Measurements from ENCODE around the gene ESYT1.
A peak's percentile ranks its signal among the peaks of the same experiment; 100 is the strongest.

The ESYT1 gene

GRCh38 chr12:56127888-56128669, at the start of gene ESYT1:
TSS of gene ESYT1 (plus strand) at chr12:56128267. CDS start at chr12:56128320, 53 bp downstream.
- peak; percentile 100 for DNase-seq

GRCh38 chr12:56078427-56078826, 49.6 kb upstream of the ESYT1 start:
- no peak for DNase-seq

GRCh38 chr12:56078931-56079722, 48.9 kb upstream of the ESYT1 start:
- peak; percentile 38 for DNase-seq

GRCh38 chr12:56079723-56080555, 48.1 kb upstream of the ESYT1 start, which contains the start of gene ERBB3:
TSS of gene ERBB3 (plus strand) at chr12:56080165. CDS start at chr12:56080301, 136 bp downstream.
- DNase-seq = peak; percentile 76

GRCh38 chr12:56080556-56081138, 47.4 kb upstream of the ESYT1 start:
- DNase-seq = no peak

GRCh38 chr12:56081393-56082347, 46.4 kb upstream of the ESYT1 start:
- DNase-seq = no peak

- no peak for DNase-seq
Measured at GRCh38 chr12:56082382-56082781, 45.7 kb upstream of the ESYT1 start.

GRCh38 chr12:56082967-56083366, 45.1 kb upstream of the ESYT1 start:
- no peak for DNase-seq

- DNase-seq = peak; percentile 6
Measured at GRCh38 chr12:56084958-56085543, 43.0 kb upstream of the ESYT1 start.

- no peak for DNase-seq
Measured at GRCh38 chr12:56086096-56086495, 42.0 kb upstream of the ESYT1 start.

GRCh38 chr12:56086608-56087007, 41.5 kb upstream of the ESYT1 start:
- DNase-seq = no peak

- no peak for DNase-seq
Measured at GRCh38 chr12:56087220-56087619, 40.8 kb upstream of the ESYT1 start.

GRCh38 chr12:56097738-56098137, 30.3 kb upstream of the ESYT1 start:
- no peak for DNase-seq

- no peak for DNase-seq
Measured at GRCh38 chr12:56098592-56098991, 29.5 kb upstream of the ESYT1 start.

- no peak for DNase-seq
Measured at GRCh38 chr12:56099787-56100186, 28.3 kb upstream of the ESYT1 start.

- DNase-seq = no peak
Measured at GRCh38 chr12:56101045-56101444, 27.0 kb upstream of the ESYT1 start.

GRCh38 chr12:56102683-56103065, 25.4 kb upstream of the ESYT1 start:
- DNase-seq = no peak

GRCh38 chr12:56103066-56103711, 24.9 kb upstream of the ESYT1 start:
- DNase-seq = peak; percentile 51

- no peak for DNase-seq
Measured at GRCh38 chr12:56103823-56104108, 24.3 kb upstream of the ESYT1 start.

GRCh38 chr12:56104109-56104814, 23.8 kb upstream of the ESYT1 start, which contains the start of gene PA2G4:
TSS of gene PA2G4 (plus strand) at chr12:56104559. CDS start at chr12:56104738, 179 bp downstream.
- DNase-seq = peak; percentile 99
